ENCODE data around the gene MEIS3. TPM values are rescaled to one million over a fixed set of nuclear protein-coding genes. Genes with fewer than 3 reads are reported as not detected.

Gene MEIS3
- total and polyA plus RNA-seq, 7 donors, result 0.83 to 2.4 (median 1.6) TPM

DNA sequence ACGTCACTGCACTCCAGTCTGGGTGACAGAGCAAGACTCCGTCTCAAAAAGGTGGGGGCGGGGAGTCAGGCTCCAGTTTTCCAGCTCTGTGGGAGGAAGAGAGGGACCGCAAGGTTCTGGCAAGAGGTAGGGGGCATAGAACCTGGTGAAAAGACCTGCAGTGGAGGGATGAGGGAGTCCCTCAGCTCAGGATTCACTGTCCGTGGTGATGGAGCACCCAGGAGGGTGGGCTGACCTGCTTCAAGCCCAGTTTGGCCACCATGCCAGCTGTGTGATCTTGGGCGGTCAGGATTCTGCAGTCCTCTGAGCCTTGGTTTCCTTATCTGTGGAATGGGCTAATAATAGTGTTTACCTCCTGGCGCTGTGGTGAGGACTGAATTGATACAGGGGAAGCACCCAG is 31.2 kb upstream of the MEIS3 start:
- ATAC-seq, result no peak
- TF ChIP-seq CTCF (IDR thresholded peaks at IDR 0.05), result no peak

GRCh38 chr19:47448360-47448727 is 29.0 kb upstream of the MEIS3 start:
- Histone ChIP-seq H3K4me1 (no peaks in the 10 kb centered on the region), H3K27ac (no peak overlapping the region), H3K9me3 (no peaks in the 10 kb centered on the region), H3K36me3 (ENCODE audit: insufficient read depth in 1 of 2, low read depth in 1 of 2) (no peaks in the 10 kb centered on the region), H3K4me3 (no peak overlapping the region), H3K27me3 (ENCODE audit: insufficient read depth in 3 of 3, low read length in 2 of 3) (peaks cover 0 to 84% (median 24%) of the 10 kb centered on the region in 3 donors)
- intact Hi-C loops (cut with DNase I), result no loop called here
- no peak for ATAC-seq
- peak in 1 of 2 donors; percentile 18 for DNase-seq
- WGBS, 3 donors, result 18 to 25% (median 25%) methylated on average over 9 of the region's 9 CpGs
- TF ChIP-seq CTCF (IDR thresholded peaks at IDR 0.05), result no peak

More for the DNA sequence above, 31.2 kb upstream of the MEIS3 start:
- Histone ChIP-seq H3K4me1 (no peaks in the 10 kb centered on the region), H3K4me3 (no peak overlapping the region), H3K27me3 (ENCODE audit: insufficient read depth in 3 of 3, low read length in 2 of 3) (peaks cover 0 to 71% (median 18%) of the 10 kb centered on the region in 3 donors), H3K9me3 (peaks cover 2% of the 10 kb centered on the region), H3K36me3 (ENCODE audit: insufficient read depth in 1 of 2, low read depth in 1 of 2) (no peaks in the 10 kb centered on the region), H3K27ac (no peak overlapping the region)
- WGBS, 3 donors, result 62 to 67% (median 64%) methylated on average over 7 of the region's 7 CpGs
- intact Hi-C loops (cut with DNase I), result no loop called here
- no peak for DNase-seq

DNA sequence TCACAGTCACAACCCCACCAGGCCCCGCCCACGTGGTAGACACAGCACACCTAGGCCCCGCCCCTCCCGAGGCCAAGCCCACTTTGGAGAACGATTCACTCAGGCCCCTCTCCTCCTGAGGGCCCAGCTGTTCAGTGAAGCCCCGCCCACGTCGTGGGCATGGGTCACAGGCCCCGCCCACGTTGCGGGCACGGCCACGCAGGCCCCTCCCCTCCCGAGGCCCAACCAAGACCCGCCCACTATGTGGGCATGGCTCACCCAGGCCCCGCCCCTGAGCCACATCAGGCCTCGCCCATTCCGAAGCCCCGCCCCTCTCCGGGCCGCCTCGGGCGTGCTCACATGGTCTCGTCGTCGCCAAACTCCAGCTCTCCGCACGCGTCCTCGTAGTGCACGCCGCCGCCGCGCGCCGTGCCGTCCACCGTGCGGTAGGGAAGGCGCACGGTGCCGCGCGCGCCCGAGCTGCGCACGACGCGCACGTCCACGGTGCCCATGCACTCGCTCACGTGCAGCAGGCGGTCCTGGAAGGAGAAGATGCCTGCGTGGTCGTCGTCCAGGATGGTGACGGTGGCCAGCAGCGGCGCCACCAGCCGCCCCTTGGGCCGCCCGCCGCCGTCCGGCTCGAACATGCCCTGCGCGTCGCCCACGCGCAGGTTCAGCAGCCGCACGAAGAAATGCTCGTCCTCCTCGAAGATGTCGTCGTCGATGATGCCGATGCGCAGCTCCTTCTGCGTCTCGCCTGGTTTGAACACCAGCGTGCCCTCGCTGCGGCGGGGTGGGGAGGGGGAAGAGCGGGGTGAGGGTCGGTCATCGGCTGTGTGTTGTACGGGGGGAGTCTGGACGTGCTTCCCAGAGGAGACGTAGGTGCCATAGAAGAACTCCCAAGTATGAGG is 28.4 kb upstream of the MEIS3 start:
- no peaks in the 10 kb centered on the region for H3K4me1 ChIP-seq
- ATAC-seq, result peak; percentile 65 to 90 (median 81)
- no peaks in the 10 kb centered on the region for H3K9me3 ChIP-seq
- H3K27me3 ChIP-seq (ENCODE audit: insufficient read depth in 3 of 3, low read length in 2 of 3), result peaks cover 0 to 91% (median 24%) of the 10 kb centered on the region in 3 donors
- H3K27ac ChIP-seq, result no peak overlapping the region
- DNase-seq, result peak; percentile 37 to 76
- TF ChIP-seq CTCF (IDR thresholded peaks at IDR 0.05), result no peak
- intact Hi-C loops (cut with DNase I), result no loop called here
- H3K36me3 ChIP-seq (ENCODE audit: insufficient read depth in 1 of 2, low read depth in 1 of 2), result no peaks in the 10 kb centered on the region
- peak overlapping the region; percentile 15 for H3K4me3 ChIP-seq
- 1 to 4% (median 4%) methylated on average over 83 to 95 of the region's 95 CpGs for WGBS, 3 donors

GRCh38 chr19:47446534-47447469 is 27.5 kb upstream of the MEIS3 start:
- intact Hi-C loops (cut with DNase I), result no loop called here
- WGBS, 3 donors, result 15 to 19% (median 16%) methylated on average over 28 of the region's 28 CpGs
- H3K27ac ChIP-seq, result no peak overlapping the region
- peaks cover 0 to 97% (median 24%) of the 10 kb centered on the region in 3 donors for H3K27me3 ChIP-seq (ENCODE audit: insufficient read depth in 3 of 3, low read length in 2 of 3)
- H3K9me3 ChIP-seq, result no peaks in the 10 kb centered on the region
- peak overlapping the region; percentile 15 for H3K4me3 ChIP-seq
- DNase-seq (no peak), ATAC-seq (peak in 3 of 4 donors; percentile 9 to 22 (median 10))
- TF ChIP-seq CTCF (IDR thresholded peaks at IDR 0.05), result no peak
- no peaks in the 10 kb centered on the region for H3K36me3 ChIP-seq (ENCODE audit: insufficient read depth in 1 of 2, low read depth in 1 of 2)
- no peaks in the 10 kb centered on the region for H3K4me1 ChIP-seq
